Lower leg skin (tissue), 3 donors: ENCODE measurements around the gene PPP2R5D.

ENCODE experiments used
- CTCF ChIP-seq, 3 donors: fragments of 450-650 bp; IDR thresholded peaks; one replicate each; pipeline ENCODE4 v1.5.1; 2016; ENCODE audit warnings: antibody characterized with exemption in 3 of 3, mild to moderate bottlenecking in 3 of 3, moderate library complexity in 2 of 3
- POLR2A ChIP-seq, 2 donors: fragments of 450-650 bp; IDR thresholded peaks; one replicate each; pipeline ENCODE4 v1.6.1; 2016 to 2017; ENCODE audit warnings: antibody characterized with exemption in 2 of 2, mild to moderate bottlenecking in 1 of 2, moderate library complexity in 1 of 2

- TF ChIP-seq CTCF (IDR thresholded peaks at IDR 0.05), result no peak
- TF ChIP-seq POLR2A (IDR thresholded peaks at IDR 0.05), result no peak
Observed at GRCh38 chr6:42962502-42963178, 21.7 kb upstream of the PPP2R5D start.
